Forelimb muscle (tissue), 1 donor: ENCODE measurements around the gene CA11. TPM values are rescaled to one million over a fixed set of nuclear protein-coding genes. Genes with fewer than 3 reads are reported as not detected.

Experiments used
- DNase-seq: peaks from one replicate; pipeline ENCODE4 v3.0.0-alpha.2; 2013; ENCODE audit warnings: low read depth
- polyA plus RNA-seq: library from polyadenylated mRNA; unstranded; fragments of 120-200 nt; gene quantifications from one replicate; pipeline ENCODE4 v1.2.1, GENCODE V29; 2013; ENCODE audit not compliant: insufficient read length

The CA11 gene
- polyA plus RNA-seq, 1 donor = 7.6 TPM

DNA sequence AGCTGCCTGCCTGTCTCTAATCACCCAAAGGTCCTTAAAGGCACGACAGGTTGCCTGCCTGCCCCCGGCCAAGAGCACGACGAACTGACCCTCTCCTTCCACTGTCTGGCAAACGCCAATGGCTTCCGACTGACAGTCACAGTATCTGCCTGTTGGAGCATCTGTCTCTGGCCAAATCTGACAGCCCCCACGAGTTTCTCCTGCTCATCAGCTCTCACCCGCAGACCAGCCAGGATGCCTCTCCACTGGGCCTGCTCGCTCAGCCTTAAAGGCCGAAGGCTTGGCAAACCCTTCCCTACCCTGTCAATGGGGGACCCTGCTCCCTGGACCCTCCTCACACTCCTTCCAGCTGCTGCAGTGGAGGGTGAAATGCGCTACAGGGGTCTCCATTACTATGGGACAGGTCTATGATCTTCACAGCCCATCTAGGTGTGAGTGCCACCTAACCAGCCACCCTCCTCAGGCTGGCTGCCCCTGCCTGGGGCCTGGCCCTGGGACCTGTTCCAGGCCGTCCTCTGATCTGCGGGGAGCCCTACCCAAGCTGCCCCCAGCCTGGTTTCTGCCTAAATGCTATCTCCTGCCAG is 32.0 kb downstream of the CA11 start:
- no peak for DNase-seq

DNA sequence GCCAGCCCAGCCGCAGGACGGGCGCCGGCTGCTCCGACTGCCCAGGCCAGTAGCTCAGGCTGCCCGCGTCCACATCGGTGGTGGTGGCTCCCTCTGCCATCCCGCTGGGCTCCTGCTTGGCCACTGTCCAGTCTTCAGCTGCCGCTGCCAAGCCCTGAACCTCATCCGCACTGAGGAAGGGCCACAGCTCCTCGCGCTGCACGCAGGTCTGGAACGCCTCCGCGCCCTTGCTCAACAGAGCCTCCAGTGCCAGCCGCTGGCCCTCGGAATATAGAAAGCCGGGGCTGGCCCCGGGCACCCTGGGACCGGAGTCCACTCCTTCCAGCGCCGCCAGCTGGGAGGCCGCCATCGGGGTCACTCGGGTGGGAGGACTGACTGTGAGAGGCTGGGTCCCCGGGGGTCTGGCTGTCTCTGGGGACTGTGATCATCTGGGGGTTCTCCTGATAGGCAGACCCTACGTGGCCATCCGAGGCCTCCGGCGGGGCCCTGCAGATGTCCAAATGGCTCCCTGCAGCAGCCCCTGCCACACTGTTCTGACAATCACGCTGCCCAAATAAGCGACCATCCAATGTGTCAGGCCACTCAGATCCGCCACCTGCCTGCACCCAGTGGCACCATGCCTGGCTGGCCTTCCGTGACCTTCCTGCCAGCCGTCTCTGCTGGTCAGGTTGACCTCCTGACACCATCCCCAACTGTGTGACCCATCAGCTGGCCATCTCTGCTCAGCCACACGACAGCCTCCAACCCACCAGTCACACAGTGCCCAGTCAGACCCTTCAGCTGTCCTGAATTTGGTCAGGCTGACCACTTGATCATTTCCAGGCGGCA is 32.7 kb downstream of the CA11 start:
- DNase-seq = no peak

DNA sequence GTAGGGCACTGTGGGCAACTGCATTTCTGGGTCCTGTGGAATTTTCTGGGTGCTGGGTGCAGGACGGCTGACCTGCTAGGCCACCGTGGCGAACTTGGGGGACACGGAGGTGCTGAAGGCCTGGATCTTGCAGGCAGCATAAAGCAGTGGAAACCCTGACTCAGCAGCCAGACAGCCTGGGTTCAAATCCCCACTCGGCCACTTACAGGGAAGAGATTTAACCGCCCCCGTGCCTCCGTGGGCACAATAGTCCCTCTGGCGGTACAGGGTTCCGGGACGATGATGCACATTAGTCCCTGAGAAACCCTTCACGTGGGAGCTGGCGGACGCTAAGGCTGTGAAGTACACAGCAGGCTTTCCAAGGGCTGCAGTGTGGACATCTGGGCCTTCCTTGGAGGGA is 34.1 kb downstream of the CA11 start:
- no peak for DNase-seq

DNA sequence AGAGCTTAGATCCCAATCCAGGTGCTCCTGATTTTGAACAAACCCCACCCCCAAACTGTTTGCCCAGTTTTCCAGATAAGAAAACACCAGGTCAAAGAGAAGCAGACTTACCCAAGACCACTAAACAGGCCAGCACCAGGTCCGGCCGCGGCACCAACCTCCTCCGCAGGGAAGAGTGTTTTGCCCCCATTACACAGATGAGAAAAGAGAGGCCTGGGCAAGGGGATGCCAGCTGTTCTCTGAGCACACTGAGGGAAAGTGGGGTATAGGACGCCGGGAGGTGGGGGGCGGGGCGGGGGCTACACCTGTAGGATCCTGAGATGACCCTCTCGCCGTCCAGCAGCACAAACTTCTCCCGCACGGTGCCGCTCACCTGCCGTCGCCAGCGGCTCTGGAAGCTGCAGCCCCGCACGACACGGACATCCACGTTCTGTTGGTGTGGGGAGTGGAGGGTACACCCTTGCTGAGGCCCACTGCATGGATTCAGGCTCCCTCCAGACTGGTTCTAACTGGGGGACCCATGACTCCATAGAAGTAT is 36.3 kb downstream of the CA11 start:
- DNase-seq = no peak

DNA sequence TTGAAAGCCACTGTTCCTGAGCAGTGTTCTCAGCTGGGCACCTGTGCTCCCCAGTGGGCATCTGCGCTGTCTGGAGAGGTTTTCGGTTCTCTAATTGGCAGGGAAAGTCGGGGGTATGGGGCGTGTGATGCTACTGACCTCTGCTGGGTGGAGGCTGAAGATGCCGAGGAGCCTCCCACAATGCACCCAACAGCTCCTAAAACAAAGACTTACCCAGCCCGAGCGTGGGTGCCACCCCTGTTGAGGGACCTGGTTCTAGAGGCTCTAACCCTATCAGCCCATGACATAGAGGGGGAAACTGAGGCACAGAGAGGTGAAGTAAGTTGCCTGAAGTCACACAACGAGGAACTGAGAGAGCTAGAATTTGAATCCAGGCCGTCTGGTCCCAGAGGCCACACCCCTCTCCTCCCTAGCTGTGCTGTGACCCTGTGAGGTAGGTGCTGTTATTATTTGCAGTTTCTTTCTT is 37.2 kb downstream of the CA11 start:
- no peak for DNase-seq

DNA sequence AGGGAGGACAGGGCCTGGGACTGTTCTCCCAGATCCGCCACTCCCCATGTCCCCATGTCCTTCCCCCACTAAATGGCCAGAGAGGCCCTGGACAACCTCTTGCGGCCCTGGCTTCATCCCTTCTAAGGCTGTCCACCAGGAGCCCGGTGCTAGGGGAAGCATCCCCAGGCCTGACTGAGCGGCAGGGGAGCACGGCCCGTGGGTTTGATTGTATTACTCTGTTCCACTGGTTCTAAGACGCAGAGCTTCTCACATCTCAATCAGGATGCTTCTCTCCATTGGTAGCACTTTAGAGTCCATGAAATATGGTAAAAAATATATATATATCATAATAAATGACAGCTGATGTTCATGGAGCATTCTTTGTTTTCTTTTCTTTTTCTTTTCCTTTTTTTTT is 38.6 kb downstream of the CA11 start:
- DNase-seq = no peak

DNA sequence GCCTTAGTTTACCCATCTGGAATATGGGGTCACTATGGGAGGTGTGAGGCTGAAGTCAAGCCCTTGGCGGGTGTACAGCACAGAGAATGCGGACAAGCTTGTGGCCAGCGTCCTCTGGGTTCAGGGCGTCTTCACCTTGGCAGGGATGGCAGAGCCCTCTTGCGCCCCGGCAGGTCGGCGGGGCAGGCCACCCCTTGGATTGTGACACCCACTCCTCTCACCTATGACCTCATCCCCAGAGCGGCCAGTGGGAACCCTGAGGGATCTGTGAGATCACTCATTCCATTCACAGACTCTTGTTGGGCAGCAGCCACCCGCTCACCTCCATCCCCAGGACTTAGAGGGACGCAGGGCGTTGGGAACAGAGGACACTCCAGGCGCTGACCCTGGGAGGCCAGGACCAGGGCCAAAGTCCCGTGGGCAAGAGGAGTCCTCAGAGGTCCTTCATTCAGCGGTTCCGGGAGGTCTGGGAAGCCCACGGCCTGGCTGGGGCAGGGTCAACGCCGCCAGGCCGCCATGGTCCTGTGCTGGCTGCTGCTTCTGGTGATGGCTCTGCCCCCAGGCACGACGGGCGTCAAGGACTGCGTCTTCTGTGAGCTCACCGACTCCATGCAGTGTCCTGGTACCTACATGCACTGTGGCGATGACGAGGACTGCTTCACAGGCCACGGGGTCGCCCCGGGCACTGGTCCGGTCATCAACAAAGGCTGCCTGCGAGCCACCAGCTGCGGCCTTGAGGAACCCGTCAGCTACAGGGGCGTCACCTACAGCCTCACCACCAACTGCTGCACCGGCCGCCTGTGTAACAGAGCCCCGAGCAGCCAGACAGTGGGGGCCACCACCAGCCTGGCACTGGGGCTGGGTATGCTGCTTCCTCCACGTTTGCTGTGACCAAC is 39.3 kb downstream of the CA11 start, which contains the start of gene SPACA4:
TSS of gene SPACA4 (plus strand) at position 280 of the 896 bp plus-strand sequence. CDS start at position 517, 237 bp downstream.
- no peak for DNase-seq

DNA sequence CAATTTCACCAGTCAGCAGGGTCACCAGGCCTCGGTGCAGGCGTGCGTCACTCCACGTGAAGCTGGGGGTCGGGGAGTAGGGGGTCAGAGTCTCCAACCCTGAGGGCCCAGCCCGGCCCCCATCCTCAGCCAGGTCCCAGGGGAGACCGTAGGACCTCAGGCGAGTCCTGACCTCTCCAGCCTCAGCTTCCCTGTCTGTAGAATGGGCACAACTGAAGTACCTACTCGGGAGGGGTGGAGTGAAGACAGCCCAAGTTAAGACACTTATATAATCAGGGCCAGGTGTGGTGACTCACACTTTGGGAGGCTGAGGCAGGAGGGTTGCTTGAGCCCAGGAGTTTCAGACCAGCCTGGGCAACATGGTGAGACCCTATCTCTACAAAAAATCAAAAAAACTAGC is 42.1 kb downstream of the CA11 start:
- DNase-seq = no peak

DNA sequence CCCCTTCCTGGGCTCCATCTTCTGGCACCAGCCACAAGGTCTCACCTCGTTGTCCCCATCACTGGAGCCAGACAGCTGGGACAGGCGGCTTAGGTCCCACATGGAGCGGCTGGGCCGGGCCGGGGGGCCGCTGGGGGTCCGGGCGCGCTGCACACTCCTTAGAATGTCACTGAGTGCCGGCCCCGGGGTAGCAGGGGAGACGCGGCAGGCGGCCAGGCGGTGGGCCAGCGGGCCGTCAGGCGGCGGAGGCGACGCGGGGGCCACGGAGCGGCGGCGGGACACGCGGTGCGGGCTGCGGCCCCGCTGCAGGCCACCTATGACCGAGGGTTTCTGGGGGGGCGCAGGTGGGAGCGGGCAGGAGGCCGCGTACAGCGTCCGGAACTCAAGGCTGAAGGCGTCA is 42.5 kb downstream of the CA11 start:
- no peak for DNase-seq

DNA sequence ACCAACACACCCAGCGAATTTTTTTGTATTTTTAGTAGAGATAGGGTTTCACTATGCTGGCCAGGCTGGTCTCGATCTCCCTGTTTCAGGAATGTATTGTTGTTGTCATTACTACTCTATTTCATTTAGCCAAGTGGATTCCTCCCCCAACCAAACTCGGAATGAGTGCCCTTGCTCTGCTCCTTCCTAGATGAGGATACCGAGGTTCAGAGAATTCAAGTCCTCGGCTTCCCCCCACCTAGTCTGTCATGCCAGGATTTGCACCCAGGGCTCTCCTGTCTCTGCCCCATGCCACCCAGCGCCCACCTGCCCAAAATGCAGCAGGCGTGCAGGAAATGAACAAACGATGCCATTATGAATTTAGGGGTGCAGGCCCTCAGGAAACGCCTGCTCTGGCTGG is 43.0 kb downstream of the CA11 start:
- DNase-seq = no peak

DNA sequence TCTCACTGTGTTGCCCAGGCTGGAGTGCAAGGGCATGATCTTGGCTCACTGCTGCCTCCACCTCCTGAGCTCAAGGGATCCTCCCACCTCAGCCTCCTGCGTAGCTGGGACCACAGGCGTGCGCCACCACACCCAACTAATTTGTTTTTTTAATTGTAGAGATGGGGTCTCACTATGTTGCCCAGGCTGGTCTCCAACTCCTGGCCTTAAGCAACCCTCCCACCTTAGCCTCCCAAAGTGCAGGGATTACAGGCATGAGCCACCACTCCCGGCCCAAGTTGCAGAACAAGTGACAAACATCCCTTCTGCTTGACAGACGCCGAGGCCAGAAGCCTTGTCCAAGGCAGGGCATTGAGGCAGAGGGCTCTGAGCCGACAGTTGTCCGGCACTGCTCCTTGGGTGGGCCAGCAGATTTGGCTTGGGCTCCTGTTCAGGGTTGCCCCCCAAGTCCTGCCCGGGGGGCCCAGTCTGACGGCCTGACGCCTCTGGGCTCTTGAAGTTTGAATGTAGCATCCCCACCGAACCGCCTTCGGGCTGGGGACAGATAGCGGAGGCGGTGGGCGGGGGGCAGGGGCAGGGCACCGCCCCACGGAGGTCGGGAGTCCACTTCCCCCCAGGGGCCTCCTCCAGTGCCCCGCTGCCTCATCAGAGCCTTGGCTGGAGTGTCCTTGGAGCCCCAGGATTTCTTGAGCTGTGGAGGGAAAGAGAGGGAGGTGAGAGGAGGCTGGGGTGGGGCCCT is 45.1 kb downstream of the CA11 start:
- no peak for DNase-seq

DNA sequence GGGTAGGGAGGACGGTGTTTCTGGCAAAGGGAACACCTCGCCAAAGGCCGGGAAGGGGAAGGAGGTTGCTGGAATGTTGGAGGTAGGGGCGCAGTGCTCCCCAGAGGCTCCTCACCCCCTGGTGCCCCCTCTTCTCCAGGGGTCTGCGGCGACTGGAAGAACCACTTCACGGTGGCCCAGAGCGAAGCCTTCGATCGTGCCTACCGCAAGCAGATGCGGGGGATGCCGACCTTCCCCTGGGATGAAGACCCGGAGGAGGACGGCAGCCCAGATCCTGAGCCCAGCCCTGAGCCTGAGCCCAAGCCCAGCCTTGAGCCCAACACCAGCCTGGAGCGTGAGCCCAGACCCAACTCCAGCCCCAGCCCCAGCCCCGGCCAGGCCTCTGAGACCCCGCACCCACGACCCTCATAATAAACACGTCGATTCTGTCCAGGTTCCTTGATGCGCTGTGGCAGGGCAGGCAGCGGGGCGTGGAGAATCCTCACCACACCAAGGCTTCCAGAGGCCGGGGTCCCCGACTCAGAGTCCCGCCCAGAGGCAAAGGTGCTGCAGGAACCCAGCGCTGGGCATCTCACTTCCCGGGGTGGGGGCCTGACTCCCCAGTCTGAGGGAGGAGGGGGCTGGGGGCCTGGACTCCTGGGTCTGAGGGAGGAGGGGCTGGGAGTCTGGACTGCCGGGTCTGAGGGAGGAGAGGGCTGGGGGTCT is 46.8 kb downstream of the CA11 start:
- DNase-seq = no peak

DNA sequence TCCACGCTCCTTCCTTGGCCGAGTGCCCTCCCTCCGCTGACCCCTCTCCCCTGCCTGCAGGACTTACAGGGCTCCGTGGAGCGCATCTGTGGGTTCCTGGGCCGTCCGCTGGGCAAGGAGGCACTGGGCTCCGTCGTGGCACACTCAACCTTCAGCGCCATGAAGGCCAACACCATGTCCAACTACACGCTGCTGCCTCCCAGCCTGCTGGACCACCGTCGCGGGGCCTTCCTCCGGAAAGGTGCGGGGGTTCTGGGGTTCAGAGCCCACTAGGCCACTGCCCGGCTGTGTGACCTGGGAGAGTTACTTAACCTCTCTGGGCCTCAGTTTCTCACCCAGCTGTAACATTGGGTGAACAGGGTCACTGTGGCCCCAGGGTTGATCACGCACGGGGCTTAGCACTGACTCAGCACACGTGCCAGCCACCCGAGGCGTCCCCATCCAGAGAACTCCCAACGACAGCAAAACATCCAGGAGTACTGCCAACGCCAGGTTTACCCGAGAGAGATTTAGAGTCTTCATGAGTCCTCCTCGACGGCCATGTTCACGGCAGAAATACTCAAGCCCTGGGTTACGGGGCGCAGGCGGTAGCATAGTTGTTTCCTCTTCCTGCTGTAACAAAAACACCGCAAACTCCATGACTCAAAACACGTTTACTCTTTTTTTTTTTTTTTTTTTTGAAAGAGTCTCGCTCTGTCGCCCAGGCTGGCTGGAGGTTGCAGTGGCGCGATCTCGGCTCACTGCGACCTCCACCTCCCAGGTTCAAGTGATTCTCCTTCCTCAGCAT is 49.1 kb downstream of the CA11 start:
- no peak for DNase-seq

DNA sequence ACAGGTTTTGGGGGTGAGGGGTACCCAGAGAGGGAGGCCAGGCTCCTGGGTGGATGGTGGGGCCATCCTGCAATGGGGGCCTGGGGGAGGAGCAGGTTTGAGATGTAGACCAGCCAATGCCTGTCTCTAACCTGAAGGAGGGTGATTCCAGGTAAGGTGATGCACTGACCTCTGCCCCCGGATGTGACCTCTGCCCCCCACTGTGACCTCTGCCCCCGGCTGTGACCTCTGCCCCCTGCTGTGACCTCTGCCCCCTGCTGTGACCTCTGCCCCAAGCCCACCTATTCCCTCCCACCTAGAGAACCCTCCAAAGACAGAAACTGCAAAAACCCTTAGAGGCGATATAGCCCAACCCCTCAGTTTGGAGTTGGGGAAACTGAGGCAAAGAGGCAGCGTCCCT is 49.8 kb downstream of the CA11 start:
- DNase-seq = no peak

DNA sequence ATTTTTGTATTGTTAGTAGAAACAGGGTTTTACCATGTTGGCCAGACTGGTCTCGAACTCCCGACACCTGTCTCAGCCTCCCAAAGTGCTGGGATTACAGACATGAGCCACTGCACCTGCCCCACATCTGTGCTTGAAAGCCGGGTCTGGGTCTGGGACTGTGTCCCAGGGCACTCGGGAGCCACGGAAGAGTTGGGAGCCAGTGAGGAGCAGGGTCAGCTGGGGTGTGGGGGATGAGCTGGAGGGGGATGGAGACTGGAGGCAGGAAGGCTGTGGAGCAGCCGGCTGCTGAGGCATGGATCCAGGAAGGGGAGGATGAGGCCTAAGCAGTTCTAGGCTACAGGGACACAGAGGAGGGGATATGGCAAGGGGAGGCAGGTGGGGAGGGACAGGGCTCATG is 50.2 kb downstream of the CA11 start:
- DNase-seq = no peak

DNA sequence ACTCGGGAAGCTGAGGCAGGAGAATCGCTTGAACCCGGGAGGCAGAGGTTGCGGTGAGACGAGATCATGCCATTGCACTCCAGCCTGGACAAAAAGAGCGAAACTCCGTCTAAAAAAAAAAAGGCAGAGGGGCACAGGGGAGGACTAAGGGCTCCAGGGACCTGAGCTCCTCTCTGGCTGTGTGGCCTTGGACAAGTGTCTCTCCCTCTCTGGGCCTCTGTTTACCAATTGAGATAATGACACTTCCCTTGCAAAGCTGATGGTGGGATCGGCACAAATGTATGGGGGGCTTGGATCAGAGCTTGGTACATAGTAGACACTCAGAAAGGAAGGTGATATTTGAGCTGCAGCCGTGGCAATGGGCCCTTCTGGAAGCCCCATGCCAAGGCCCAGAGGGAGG is 50.8 kb downstream of the CA11 start:
- no peak for DNase-seq

DNA sequence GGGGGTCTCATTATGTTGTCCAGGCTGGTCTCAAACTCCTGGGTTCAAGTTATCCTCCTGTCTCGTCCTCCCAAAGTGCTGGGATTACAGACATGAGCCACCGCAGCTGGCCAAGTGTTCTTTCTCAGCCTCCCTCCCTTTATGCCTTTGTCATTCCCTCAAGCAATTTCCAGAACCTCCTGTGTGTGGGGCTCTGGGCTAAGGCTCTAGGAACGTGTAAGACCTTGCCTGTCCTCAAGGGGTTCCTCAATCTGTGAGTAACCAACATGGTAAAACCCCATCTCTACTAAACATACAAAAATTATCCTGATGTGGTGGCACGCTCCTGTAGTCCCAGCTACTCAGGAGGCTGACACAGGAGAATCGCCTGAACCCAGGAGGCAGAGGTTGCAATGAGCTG is 55.0 kb downstream of the CA11 start:
- DNase-seq = no peak

DNA sequence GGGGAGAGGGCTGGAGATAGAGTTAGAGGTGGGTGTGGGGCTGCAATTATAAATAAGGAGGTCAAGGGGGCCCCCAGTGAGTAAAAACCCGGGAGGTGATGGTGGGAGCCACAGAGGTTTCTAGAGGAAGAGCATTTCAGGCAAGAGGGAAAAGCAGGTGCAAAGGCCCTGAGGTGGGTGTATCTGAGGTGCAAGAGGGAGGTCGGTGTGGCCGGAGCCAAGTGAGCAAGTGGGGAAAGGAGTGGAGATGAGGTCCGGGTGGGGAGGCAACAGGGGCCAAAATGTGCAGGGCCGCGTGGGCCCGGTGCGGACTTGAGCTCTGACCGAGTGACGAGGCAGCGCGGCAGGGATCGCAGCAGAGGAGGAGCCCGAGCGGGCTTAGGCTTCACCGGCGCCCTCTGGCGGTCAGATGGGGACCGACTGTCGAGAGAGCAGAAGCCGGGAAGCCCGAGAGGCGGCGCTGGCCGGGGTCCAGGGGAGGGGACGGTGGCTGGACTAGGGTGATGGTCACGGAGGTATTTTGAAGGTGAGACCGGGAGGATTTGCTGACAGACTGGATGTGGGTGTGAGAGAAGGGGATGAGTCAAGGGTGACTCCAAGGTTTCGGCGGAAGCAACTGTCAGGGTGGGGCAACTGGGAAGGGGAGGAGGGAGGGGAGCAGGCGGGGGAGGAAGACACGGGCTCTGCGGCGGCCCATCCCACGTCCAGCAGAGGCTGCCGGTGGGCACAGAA is 57.2 kb downstream of the CA11 start:
- DNase-seq = peak; percentile 39
